Measurements from ENCODE around the gene ZC3H12C.
"Not testable (repeated sequence)": the region's sequence is repeated elsewhere in the genome, so short reads cannot be mapped to it uniquely, and the experiment has no call there.

Gene ZC3H12C

GRCh38 chr11:110092515-110093406 is at the start of gene ZC3H12C:
Gene ZC3H12C, plus strand, starts transcription at chr11:110093392. Its CDS starts 20 bp downstream, at chr11:110093412.
- peak; percentile 65 for DNase-seq

DNA sequence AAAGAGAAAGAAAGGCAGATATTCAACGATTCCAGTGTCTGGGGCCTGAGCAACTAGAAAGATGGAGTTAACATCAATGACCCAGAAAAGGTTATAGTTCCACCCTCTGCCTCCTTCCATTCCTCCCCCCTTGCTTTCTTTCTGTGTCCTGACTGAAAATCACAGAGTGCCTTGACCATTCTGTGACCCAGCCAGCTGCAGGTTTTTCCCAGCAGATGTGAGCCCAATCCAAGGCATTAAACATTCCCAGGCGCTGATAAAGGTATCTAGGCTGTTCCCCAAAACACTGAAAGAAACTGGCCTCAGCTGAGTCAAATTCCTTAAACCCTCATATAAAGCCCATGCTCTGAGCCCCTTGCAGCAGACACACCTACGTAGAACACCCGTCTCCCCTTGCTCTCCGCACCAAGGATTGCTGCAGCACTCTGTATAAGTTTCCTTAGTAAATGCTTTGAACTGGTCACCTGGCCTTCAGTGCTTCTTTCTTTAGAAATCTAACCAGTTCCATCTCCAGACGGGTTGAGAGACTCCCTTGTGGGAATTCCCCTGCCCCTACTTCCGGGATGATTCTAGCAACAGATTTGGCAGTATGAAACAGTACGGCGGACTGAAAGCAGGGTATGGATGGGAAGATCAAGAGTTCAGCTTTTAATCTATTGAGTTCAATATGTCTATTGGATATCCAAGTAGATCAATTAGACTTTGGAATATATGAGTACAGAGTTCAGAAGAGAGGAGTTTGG is 48.8 kb upstream of the ZC3H12C start:
- no peak for DNase-seq

GRCh38 chr11:110046775-110047380 is 46.3 kb upstream of the ZC3H12C start:
- no peak for DNase-seq

GRCh38 chr11:110049501-110050200 is 43.5 kb upstream of the ZC3H12C start:
- no peak for DNase-seq

GRCh38 chr11:110050201-110050506 is 43.0 kb upstream of the ZC3H12C start:
- no peak for DNase-seq

GRCh38 chr11:110053848-110054414 is 39.3 kb upstream of the ZC3H12C start:
- DNase-seq = no peak

DNA sequence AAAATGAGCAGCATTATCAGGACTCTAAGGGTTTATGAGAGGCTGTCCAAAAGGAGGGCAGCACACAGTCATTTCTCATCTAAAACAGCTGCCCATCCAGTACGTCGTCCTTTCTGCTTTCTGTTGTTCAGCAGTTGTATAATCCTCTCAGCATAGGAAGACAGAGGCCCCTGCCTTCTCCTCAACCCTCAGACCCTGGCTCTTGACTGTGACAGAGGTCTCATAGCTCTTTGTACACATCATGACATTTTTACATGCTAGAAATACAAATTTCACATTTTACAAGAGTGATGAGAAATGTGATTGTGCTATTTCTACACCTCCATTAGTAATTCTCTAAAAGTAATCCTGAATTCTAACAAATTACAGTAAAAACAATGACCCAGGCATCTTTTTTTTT is 36.2 kb upstream of the ZC3H12C start:
- DNase-seq = no peak

DNA sequence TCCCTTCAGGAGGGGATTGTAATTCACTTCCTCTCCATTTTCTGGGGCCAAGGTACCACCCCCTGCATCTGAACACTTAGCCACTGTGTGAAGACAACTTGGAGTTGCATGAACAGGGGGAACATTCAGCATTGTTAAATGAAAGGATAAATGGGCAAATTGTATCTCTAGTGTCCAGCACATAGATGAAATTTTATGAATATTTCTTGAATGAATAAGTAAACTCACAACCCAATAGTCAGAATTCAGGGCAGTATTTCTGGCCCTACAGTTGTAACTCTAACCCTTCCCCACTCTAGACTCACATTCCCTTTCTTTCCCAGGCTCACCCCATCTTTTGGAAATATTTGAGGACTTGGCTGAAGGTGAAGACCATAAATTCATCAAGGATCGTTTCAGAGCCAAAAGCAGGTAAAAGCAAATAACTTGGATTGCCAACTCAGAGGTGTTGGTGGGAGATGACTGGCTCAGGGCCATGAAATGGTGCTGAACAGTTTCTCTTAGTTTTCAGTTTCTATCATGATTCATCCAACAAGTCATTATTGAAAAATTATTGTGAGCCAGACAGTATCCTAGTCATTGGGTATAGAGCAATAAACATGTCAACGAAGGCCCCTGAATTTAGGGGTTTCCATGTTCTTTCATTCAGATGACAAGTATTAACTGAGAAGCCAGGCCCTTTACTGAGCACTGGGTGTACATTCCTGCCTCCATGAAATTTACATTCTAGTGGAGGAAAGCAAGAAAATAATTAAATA is 33.3 kb upstream of the ZC3H12C start:
- DNase-seq = no peak

- DNase-seq = peak; percentile 21
Observed at GRCh38 chr11:110061296-110061695, 31.9 kb upstream of the ZC3H12C start.

DNA sequence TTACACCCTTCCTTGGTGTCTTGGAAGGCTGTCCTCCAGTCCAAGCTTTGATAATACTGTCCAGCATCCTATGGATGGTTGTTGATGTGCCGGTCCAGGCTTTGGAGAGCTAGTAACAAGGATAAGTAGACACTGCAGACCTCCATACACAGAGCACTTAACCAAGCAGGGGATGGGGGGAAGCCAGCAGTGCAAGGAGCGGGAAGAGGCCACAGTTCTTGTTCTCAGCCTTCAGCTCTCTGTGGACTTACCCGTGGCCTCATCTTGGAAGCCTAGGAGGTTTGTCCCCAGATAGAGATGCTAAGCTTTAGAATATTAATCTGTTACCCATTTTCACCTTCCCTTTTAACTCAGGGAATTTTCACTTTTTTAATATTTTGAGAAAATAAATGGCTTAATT is 30.9 kb upstream of the ZC3H12C start:
- no peak for DNase-seq

- DNase-seq = no peak
Observed at GRCh38 chr11:110065189-110065588, 28.0 kb upstream of the ZC3H12C start.

- DNase-seq = not testable (repeated sequence)
Observed at GRCh38 chr11:110068001-110068400, 25.2 kb upstream of the ZC3H12C start.

GRCh38 chr11:110069158-110069737 is 23.9 kb upstream of the ZC3H12C start:
- DNase-seq = no peak

GRCh38 chr11:110070176-110070575 is 23.0 kb upstream of the ZC3H12C start:
- no peak for DNase-seq

DNA sequence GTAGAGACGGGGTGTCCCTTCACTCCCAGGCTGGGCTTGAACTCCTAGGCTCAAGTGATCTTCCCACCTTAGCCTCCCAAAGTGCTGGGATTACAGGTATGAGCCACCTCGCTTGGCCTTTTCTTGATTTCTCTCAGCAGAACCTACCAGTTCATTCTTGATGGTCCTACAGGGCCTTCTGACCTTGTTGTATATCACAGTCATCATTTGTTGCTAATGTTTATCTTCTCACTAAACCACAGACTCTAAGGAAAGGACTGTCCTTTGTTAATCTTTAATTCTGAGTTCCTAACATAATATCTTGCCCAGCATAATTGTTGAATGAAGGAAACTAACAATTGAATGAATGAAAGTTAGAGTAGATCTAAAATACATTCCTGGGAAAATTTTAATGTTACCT is 22.0 kb upstream of the ZC3H12C start:
- no peak for DNase-seq

DNA sequence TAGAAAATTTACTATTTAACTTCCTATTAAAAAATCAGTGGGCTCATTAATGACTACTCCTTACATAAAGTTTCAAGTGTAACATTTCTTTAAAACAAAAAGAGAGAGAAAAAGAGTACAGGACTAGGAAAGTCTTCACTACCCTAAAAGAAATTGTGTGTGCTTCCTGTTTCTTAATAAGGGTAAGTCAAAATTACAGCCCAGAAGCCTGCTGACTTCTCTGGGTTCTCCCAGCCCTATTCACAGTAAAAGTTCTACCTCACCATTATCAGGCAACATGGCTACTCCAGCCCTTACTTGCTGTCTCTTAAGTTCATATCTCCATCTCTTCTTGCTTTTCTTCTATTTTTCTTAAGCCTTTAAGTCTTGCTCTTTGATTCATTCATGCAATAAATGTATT is 20.3 kb upstream of the ZC3H12C start:
- DNase-seq = no peak

GRCh38 chr11:110074499-110074898 is 18.7 kb upstream of the ZC3H12C start:
- DNase-seq = no peak

DNA sequence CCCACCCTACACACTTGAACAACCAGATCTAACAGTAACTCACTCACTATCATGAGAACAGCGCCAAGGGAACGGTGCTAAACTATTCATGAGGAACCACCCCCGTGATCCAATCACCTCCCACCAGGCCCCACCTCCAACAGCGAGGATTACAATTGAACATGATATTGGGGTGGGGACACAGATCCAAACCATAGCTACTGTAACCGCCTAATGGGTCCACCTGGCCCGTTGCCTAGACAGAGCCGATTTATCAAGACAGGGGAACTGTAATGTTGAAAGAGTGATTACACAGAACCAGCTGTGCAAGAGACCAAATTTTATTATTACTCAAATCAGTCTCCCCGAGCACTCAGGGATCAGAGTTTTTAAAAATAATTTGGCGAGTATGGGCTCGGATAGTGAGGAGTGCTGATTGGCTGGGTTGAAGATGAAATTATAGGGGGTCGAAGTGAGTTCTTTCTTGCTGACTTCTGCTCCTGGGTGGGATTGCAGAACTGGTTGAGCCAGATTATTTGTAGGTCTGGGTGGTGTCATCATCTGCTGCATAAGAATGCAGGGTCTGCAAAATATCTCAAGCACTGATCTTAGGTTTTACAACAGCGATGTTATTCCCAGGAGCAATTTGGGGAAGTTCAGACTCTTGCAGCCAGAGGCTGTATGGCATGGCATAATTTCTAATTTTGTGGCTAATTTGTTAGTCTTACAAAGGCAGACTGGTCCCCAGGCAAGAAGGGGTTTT is 17.9 kb upstream of the ZC3H12C start:
- no peak for DNase-seq

DNA sequence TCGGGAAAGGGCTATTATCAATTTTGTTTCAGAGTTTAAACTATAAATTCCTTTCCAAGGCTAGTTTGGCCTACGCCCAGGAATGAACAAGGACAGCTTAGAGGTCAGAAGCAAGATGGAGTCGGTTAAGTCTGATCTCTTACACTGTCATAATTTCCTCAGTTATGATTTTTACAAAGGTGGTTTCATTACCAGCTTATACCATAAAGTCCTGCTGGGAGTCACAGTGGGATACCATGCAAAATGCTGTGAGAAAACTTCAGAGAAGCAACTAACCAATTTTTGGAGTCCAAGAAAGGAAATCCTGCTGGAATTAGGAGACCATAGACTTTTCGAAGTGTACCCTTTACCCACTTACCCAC is 17.4 kb upstream of the ZC3H12C start:
- no peak for DNase-seq

DNA sequence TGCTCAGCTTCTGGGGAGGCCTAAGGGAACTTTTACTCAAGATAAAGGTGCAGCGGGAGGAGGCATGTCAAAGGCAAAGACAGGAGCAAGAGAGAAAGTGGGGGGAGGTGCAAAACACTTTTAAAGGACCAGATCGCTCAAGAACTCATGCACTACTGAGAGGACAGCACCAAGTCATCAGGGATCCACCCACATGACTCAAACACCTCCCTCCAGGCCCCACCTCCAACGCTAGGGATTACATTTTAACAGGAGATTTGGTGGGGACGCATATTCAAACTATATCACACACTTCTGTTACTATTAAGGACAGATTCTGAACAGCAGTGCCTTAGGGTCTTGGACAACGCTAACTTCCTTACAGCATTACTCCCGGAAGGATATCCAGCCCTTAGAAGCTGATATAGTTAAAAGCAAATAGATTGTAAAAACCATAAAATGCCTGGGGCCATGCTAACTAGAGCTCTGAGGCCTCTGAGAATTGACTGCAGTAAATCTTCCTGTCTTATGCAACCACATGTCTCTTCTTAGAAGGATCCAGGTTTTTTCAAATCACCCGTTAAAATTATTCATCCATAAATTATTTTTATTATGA is 16.7 kb upstream of the ZC3H12C start:
- no peak for DNase-seq

- no peak for DNase-seq
Observed at GRCh38 chr11:110077346-110077745, 15.8 kb upstream of the ZC3H12C start.

Measured in NCI-H1048 (cell line).